Measurements from ENCODE around the gene CDC42BPB. TPM values are rescaled to one million over a fixed set of nuclear protein-coding genes. Genes with fewer than 3 reads are reported as not detected.

The CDC42BPB gene
- total and polyA plus RNA-seq, 2 of the 13 experiments (the other 11 are each of a cell fraction or from before 2014, with no cell fraction given) = 19.7 to 32.3 TPM

- TF ChIP-seq MEF2D (CRISPR knock-in tag; IDR thresholded peaks at IDR 0.05) (no peak), GATA4 (IDR thresholded peaks at IDR 0.05; ENCODE audit: borderline replicate concordance, low read depth) (no peak), MIXL1 (CRISPR knock-in tag; IDR thresholded peaks at IDR 0.05) (no peak), ZSCAN12 (CRISPR knock-in tag; IDR thresholded peaks at IDR 0.05) (no peak), HOXA9 (CRISPR knock-in tag; IDR thresholded peaks at IDR 0.05; ENCODE audit: borderline replicate concordance) (no peak), REL (CRISPR knock-in tag; conservative IDR thresholded peaks at IDR 0.05) (no peak), CCDC6 (CRISPR knock-in tag; IDR thresholded peaks at IDR 0.05) (0 out of 2 replicates have a peak, but pooled peaks have one; percentile 46), MAF1 (CRISPR knock-in tag; IDR thresholded peaks at IDR 0.05; ENCODE audit: borderline replicate concordance) (no peak), HNRNPL (IDR thresholded peaks at IDR 0.05; ENCODE audit: low read depth, low read length) (no peak), NCOA1 (CRISPR knock-in tag; IDR thresholded peaks at IDR 0.05) (no peak), ZNF574 (CRISPR knock-in tag; IDR thresholded peaks at IDR 0.05) (no peak), SKIL (CRISPR knock-in tag; IDR thresholded peaks at IDR 0.05; ENCODE audit: borderline replicate concordance) (no peak), ZNF761 (CRISPR knock-in tag; conservative IDR thresholded peaks at IDR 0.05) (0 out of 2 replicates have a peak, but pooled peaks have one; percentile 39), U2AF2 (IDR thresholded peaks at IDR 0.05; ENCODE audit: low read depth, low read length) (no peak), ZNF841 (CRISPR knock-in tag; IDR thresholded peaks at IDR 0.05; ENCODE audit: borderline replicate concordance) (no peak), HNF1B (CRISPR knock-in tag; IDR thresholded peaks at IDR 0.05) (0 out of 2 replicates have a peak, but pooled peaks have one; percentile 48), ZNF776 (CRISPR knock-in tag; IDR thresholded peaks at IDR 0.05) (peak; percentile 46; the same call in 1 of the 2 replicates), FLYWCH1 (CRISPR knock-in tag; IDR thresholded peaks at IDR 0.05) (no peak), THAP11 (CRISPR knock-in tag; IDR thresholded peaks at IDR 0.05) (0 out of 2 replicates have a peak, but pooled peaks have one; percentile 52), AGO1 (IDR thresholded peaks at IDR 0.05; ENCODE audit: low read depth, low read length, poor library complexity, severe bottlenecking) (no peak), ZNF3 (CRISPR knock-in tag; IDR thresholded peaks at IDR 0.05) (no peak), AKAP8 (CRISPR knock-in tag; IDR thresholded peaks at IDR 0.05) (no peak), ZNF691 (CRISPR knock-in tag; IDR thresholded peaks at IDR 0.05; ENCODE audit: borderline replicate concordance, low read depth) (no peak)
Measured at GRCh38 chr14:103057372-103058163, at the start of gene CDC42BPB (continued).
